GM19455 (cell line): Measurements from ENCODE around the gene CENPC.

Experiments used
- ATAC-seq: cut with Tn5 transposase; IDR thresholded peaks from one replicate; pipeline ENCODE4 v1.9.1; 2021; ENCODE audit not compliant: unreplicated experiment

The CENPC gene

DNA sequence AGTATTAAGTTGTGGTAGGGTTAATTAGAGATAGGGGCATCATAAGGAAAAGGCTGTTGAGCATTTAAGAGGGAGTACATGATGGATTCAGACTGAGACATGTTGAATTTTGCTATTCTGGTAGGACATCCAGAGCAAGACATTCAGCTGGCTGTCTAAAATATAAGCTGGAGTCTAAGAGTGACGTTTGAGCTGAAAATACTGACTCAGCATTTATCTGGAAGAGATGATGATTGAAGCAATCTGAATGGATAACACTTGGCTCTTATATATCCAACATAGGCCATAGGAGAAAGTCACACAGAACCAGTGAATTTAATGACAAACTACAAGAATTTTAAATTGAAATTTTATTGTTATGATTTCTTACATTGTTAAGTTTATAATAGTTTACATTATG lies 114.3 kb downstream of the CENPC start:
- ATAC-seq = no peak

DNA sequence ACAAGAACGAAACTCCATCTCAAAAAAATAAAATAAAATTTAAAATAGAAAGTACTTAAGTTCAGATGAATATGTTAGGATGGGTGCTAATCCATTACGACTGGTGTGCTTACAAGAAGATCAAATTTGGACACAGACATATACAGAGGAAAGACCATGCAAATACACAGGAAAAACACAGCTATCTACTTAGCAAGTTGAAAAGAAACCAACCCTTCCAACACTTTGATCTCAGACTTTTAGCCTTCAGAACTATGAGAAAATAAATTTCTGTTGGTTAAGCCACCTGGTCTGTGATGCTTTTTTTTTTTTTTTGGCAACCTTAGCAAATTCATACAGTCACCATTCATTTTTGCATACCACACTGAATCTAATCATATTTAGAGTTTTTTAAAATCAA lies 116.5 kb downstream of the CENPC start:
- ATAC-seq = no peak
